Right lobe of liver (tissue), 6 donors: ENCODE measurements around the gene EML4. TPM values are rescaled to one million over a fixed set of nuclear protein-coding genes. Genes with fewer than 3 reads are reported as not detected.

Source experiments
- ATAC-seq, 4 donors: fragments of 200-7000 bp; cut with Tn5 transposase; one replicate each; pipeline ENCODE4 v1.9.1; 2020; ENCODE audit warnings: mild to moderate bottlenecking in 4 of 4, moderate library complexity in 4 of 4
- DNase-seq, 3 donors: peaks; one replicate each; pipeline ENCODE4 v3.0.0-alpha.2; 2020
- H3K27ac ChIP-seq, 3 donors: fragments of 200-600 bp; one replicate each; pipeline ENCODE4 v1.8.0; 2022
- H3K27me3 ChIP-seq, 2 donors: fragments of 200-600 bp; one replicate each; pipeline ENCODE4 v1.8.0; 2022
- H3K36me3 ChIP-seq, 4 donors: fragments of 200-600 bp; sonication (generic) in 1 of 4; one replicate each; pipeline versions ENCODE4 v1.5.1 to v1.8.0; 2017 to 2022; ENCODE audit warnings: control low read depth in 1 of 4
- H3K4me1 ChIP-seq, 4 donors: fragments of 200-600 bp; sonication (generic) in 1 of 4; one replicate each; pipeline versions ENCODE4 v1.5.1 to v1.8.0; 2017 to 2022; ENCODE audit warnings: control low read depth in 1 of 4
- H3K4me3 ChIP-seq, 3 donors: fragments of 200-600 bp; one replicate each; pipeline ENCODE4 v1.8.0; 2022
- H3K9me3 ChIP-seq, 4 donors: fragments of 200-600 bp; sonication (generic) in 1 of 4; one replicate each; pipeline versions ENCODE4 v1.5.1 to v1.8.0; 2017 to 2022; ENCODE audit warnings: control low read depth in 1 of 4
- CTCF ChIP-seq, 4 donors: fragments of 200-600 bp in 3 of 4; fragments of 450-650 bp in 1 of 4; IDR thresholded peaks; one replicate each; pipeline versions ENCODE4 v1.5.1 to v1.8.0; 2016 to 2022; ENCODE audit warnings: antibody characterized with exemption in 4 of 4, mild to moderate bottlenecking in 2 of 4
- POLR2A ChIP-seq: fragments of 450-650 bp; IDR thresholded peaks from one replicate; pipeline ENCODE4 v1.6.1; 2017; ENCODE audit warnings: antibody characterized with exemption, mild to moderate bottlenecking
- whole genome bisulfite sequencing: methylation state at CpG from one replicate; pipeline ENCODE4 v1.1.6; 2018; ENCODE audit warnings: low coverage, low lambda C conversion rate; ENCODE audit not compliant: insufficient coverage; ENCODE audit errors: missing lambda C conversion rate; 5-methylcytosine and 5-hydroxymethylcytosine counted together
- intact Hi-C, 2 donors: fragments of 100-400 bp; cut with DNase I; formaldehyde crosslinking; loops; one replicate each; pipeline versions ENCODE4 v1.11.2 to v1.14.1; 2022
- total RNA-seq, 6 experiments: library from RNA; depleted of rRNA in 2 of 6; stranded (reverse); fragments of >200 nt in 2 of 6; fragmentation: NEBNext Ultra II Directional in 3 of 6; extraction: Animal tissue kit (Norgen Biotek cat#: 25700) in 3 of 6; gene quantifications; one replicate each; pipeline versions ENCODE4 v1.1.0 to v1.2.4, GENCODE V29; 2016 to 2023
- donor health status: DM: no; HTN: yes; CAD: no.
- donor health status: DM: no; HTN: no; CAD: no.
- donor health status: DM: no; HTN: no; CAD: no.
- donor health status: DM: no; HTN: yes; CAD: no.
- donor health status: DM: no; HTN: yes; CAD: no.

EML4 gene
- total RNA-seq, 6 experiments from 2014 or later = 28.3 to 55.7 (median 36.7) TPM

- peak; percentile 64 to 89 (median 74) for TF ChIP-seq CTCF (IDR thresholded peaks at IDR 0.05)
- TF ChIP-seq POLR2A = no peak
- no peaks in the 10 kb centered on the region for H3K27me3 ChIP-seq
- intact Hi-C loops = loop anchor here in 1 of 2 donors (10.0 kb wide), 1 partner anchor 102 kb away; no protein-coding TSS in a partner anchor
- H3K36me3 ChIP-seq = no peaks in the 10 kb centered on the region
- peak; percentile 84 to 93 (median 87) for ATAC-seq
- peak in 2 of 3 donors; percentile 43 to 72 for DNase-seq
- H3K9me3 ChIP-seq = no peaks in the 10 kb centered on the region
- WGBS = 41% methylated on average over 9 of the region's 9 CpGs
- peak overlapping the region; percentile 37 to 82 (median 51) for H3K27ac ChIP-seq
- no peak overlapping the region for H3K4me3 ChIP-seq
- peaks cover 0 to 50% (median 17%) of the 10 kb centered on the region in 4 donors for H3K4me1 ChIP-seq
Observed at GRCh38 chr2:42196403-42197267, 27.5 kb downstream of the EML4 start.

- H3K4me1 ChIP-seq = peaks cover 0 to 38% (median 19%) of the 10 kb centered on the region in 4 donors
- no peaks in the 10 kb centered on the region for H3K27me3 ChIP-seq
- intact Hi-C loops = loop anchor here in 1 of 2 donors (10.0 kb wide), 1 partner anchor 103 kb away; no protein-coding TSS in a partner anchor
- TF ChIP-seq CTCF (IDR thresholded peaks at IDR 0.05) = no peak
- no peak for TF ChIP-seq POLR2A
- no peaks in the 10 kb centered on the region for H3K36me3 ChIP-seq
- H3K9me3 ChIP-seq = no peaks in the 10 kb centered on the region
- no peak overlapping the region for H3K4me3 ChIP-seq
- H3K27ac ChIP-seq = no peak overlapping the region
- no peak for DNase-seq
- ATAC-seq = no peak
- 31% methylated on average over 1 of the region's 1 CpG for WGBS
Observed at GRCh38 chr2:42197792-42198191, 28.6 kb downstream of the EML4 start.

GRCh38 chr2:42198466-42198865, 29.3 kb downstream of the EML4 start:
- DNase-seq (no peak), ATAC-seq (no peak)
- Histone ChIP-seq H3K27me3 (no peaks in the 10 kb centered on the region), H3K4me1 (peaks cover 0 to 33% (median 16%) of the 10 kb centered on the region in 4 donors), H3K36me3 (no peaks in the 10 kb centered on the region), H3K27ac (no peak overlapping the region), H3K4me3 (no peak overlapping the region), H3K9me3 (no peaks in the 10 kb centered on the region)
- no peak for TF ChIP-seq CTCF (IDR thresholded peaks at IDR 0.05)
- no peak for TF ChIP-seq POLR2A
- intact Hi-C loops = loop anchor here in 1 of 2 donors (10.0 kb wide), 1 partner anchor 104 kb away; no protein-coding TSS in a partner anchor

GRCh38 chr2:42199002-42199401, 29.8 kb downstream of the EML4 start:
- intact Hi-C loops = loop anchor here in 1 of 2 donors (10.0 kb wide), 1 partner anchor 104 kb away; no protein-coding TSS in a partner anchor
- WGBS = 96% methylated on average over 2 of the region's 2 CpGs

More at GRCh38 chr2:42199002-42199401, 29.8 kb downstream of the EML4 start:
- H3K27me3 ChIP-seq = no peaks in the 10 kb centered on the region
- peaks cover 0 to 33% (median 16%) of the 10 kb centered on the region in 4 donors for H3K4me1 ChIP-seq
- H3K9me3 ChIP-seq = no peaks in the 10 kb centered on the region
- ATAC-seq (no peak), DNase-seq (no peak)
- no peak overlapping the region for H3K4me3 ChIP-seq
- TF ChIP-seq POLR2A (no peak), CTCF (IDR thresholded peaks at IDR 0.05) (no peak)
- H3K36me3 ChIP-seq = no peaks in the 10 kb centered on the region
- no peak overlapping the region for H3K27ac ChIP-seq
